Measurements from ENCODE around the gene MINDY4. TPM values are rescaled to one million over a fixed set of nuclear protein-coding genes. Genes with fewer than 3 reads are reported as not detected.

MINDY4 gene
- total RNA-seq, 6 donors from 2014 or later, result 7.7 to 43.0 (median 19.4) TPM

GRCh38 chr7:30795161-30795948 lies 24.1 kb downstream of the MINDY4 start:
- no peak for DNase-seq
- no peak overlapping the region for H3K4me3 ChIP-seq
- H3K36me3 ChIP-seq, result peaks cover 0 to 15% (median 6%) of the 10 kb centered on the region in 4 donors
- H3K27me3 ChIP-seq, result no peaks in the 10 kb centered on the region
- no peak for ATAC-seq (ENCODE audit: low FRiP score in 2 of 2)
- TF ChIP-seq, protein P1, sequence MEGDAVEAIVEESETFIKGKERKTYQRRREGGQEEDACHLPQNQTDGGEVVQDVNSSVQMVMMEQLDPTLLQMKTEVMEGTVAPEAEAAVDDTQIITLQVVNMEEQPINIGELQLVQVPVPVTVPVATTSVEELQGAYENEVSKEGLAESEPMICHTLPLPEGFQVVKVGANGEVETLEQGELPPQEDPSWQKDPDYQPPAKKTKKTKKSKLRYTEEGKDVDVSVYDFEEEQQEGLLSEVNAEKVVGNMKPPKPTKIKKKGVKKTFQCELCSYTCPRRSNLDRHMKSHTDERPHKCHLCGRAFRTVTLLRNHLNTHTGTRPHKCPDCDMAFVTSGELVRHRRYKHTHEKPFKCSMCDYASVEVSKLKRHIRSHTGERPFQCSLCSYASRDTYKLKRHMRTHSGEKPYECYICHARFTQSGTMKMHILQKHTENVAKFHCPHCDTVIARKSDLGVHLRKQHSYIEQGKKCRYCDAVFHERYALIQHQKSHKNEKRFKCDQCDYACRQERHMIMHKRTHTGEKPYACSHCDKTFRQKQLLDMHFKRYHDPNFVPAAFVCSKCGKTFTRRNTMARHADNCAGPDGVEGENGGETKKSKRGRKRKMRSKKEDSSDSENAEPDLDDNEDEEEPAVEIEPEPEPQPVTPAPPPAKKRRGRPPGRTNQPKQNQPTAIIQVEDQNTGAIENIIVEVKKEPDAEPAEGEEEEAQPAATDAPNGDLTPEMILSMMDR (IDR thresholded peaks at IDR 0.05), result peak in 1 of 6 experiments; percentile 35
- TF ChIP-seq POLR2A (IDR thresholded peaks at IDR 0.05), result no peak
- peak overlapping the region in 3 of 4 donors; percentile 13 to 50 (median 37) for H3K27ac ChIP-seq
- H3K4me1 ChIP-seq, result peaks cover 6 to 20% (median 18%) of the 10 kb centered on the region in 4 donors
- no peaks in the 10 kb centered on the region for H3K9me3 ChIP-seq
- 62 to 78% methylated on average over 2 of the region's 2 CpGs for WGBS, 2 donors

GRCh38 chr7:30796105-30796869 lies 25.1 kb downstream of the MINDY4 start:
- 50 to 57% methylated on average over 1 of the region's 1 CpG for WGBS, 2 donors

DNA sequence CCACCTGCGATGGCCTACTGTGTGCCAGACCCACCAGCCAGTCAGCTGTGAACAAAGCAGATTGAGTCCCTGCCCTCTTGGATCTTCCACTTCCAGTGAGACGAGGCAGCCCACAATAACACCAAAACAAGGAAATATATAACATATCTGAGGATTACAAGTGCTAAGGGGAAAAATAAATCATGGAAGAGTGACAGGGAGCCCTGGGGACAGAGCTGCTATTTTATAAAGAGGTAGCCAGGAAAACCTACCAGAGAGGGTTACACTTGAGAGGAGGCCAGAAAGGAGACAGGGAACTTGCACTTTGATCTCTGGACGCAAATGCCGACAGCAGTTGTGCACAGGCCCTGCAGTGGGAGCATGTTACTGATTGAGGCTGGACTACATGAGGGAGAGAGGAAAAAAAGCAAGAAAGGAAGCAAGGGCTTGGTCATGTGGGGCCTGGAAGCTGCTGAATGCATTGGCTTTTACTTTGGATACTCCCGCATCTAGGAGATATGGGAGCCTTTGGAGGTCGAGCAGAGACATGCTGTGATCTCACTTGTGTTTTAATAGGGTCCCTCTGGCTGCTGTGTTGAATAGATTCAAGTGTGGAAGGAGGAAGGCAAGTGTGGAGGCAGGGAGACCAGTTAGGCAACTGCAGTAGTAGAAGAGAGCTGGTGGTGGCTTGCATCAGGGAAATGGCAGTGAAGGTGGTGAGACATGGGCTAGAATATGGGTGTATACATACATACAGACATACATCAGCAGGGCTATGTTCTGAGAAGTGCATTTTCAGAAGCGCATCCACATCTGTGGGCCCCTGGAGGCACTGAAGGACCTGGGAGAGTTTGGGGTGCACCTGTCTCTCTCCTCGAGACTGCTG lies 26.2 kb downstream of the MINDY4 start:
- no peaks in the 10 kb centered on the region for H3K27me3 ChIP-seq
- 71 to 82% methylated on average over 8 of the region's 8 CpGs for WGBS, 2 donors
- TF ChIP-seq POLR2AphosphoS5 (IDR thresholded peaks at IDR 0.05), result no peak
- no peak for TF ChIP-seq EP300 (IDR thresholded peaks at IDR 0.05)
- TF ChIP-seq, protein P1 (IDR thresholded peaks at IDR 0.05), result no peak
- TF ChIP-seq POLR2A (IDR thresholded peaks at IDR 0.05), result no peak
- no peaks in the 10 kb centered on the region for H3K9me3 ChIP-seq
- H3K4me1 ChIP-seq, result peaks cover 3 to 32% (median 25%) of the 10 kb centered on the region in 4 donors
- ATAC-seq (ENCODE audit: low FRiP score in 2 of 2) (no peak), DNase-seq (no peak)
- H3K36me3 ChIP-seq, result peaks cover 0 to 7% (median 1%) of the 10 kb centered on the region in 4 donors
- H3K4me3 ChIP-seq, result no peak overlapping the region
- H3K27ac ChIP-seq, result peak overlapping the region in 2 of 4 donors; percentile 7 to 37

More at GRCh38 chr7:30796105-30796869, 25.1 kb downstream of the MINDY4 start:
- H3K9me3 ChIP-seq, result no peaks in the 10 kb centered on the region
- peak overlapping the region in 3 of 4 donors; percentile 13 to 50 (median 37) for H3K27ac ChIP-seq
- DNase-seq (no peak), ATAC-seq (ENCODE audit: low FRiP score in 2 of 2) (no peak)
- H3K27me3 ChIP-seq, result no peaks in the 10 kb centered on the region
- H3K4me3 ChIP-seq, result no peak overlapping the region
- peaks cover 0 to 13% (median 6%) of the 10 kb centered on the region in 4 donors for H3K36me3 ChIP-seq
- peaks cover 3 to 29% (median 24%) of the 10 kb centered on the region in 4 donors for H3K4me1 ChIP-seq
- TF ChIP-seq EP300 (IDR thresholded peaks at IDR 0.05), result no peak
- TF ChIP-seq POLR2AphosphoS5 (IDR thresholded peaks at IDR 0.05), result no peak
- TF ChIP-seq, protein P1 (IDR thresholded peaks at IDR 0.05), result no peak
- TF ChIP-seq POLR2A (IDR thresholded peaks at IDR 0.05), result no peak

GRCh38 chr7:30799206-30799975 lies 28.2 kb downstream of the MINDY4 start:
- 62 to 84% methylated on average over 2 of the region's 2 CpGs for WGBS, 2 donors
- TF ChIP-seq POLR2AphosphoS5 (IDR thresholded peaks at IDR 0.05), result peak; percentile 18 to 37
- TF ChIP-seq EP300 (IDR thresholded peaks at IDR 0.05), result no peak
- Histone ChIP-seq H3K9me3 (no peaks in the 10 kb centered on the region), H3K27me3 (no peaks in the 10 kb centered on the region), H3K4me3 (no peak overlapping the region), H3K4me1 (peaks cover 14 to 42% (median 34%) of the 10 kb centered on the region in 4 donors), H3K36me3 (peaks cover 0 to 7% (median 1%) of the 10 kb centered on the region in 4 donors), H3K27ac (peak overlapping the region in 1 of 4 donors; percentile 21)
- peak in 1 of 2 donors; percentile 70 for ATAC-seq (ENCODE audit: low FRiP score in 2 of 2)
- DNase-seq, result no peak
